ENCODE results near the gene KLC4. TPM values are rescaled to one million over a fixed set of nuclear protein-coding genes. Genes with fewer than 3 reads are reported as not detected.

KLC4 gene
- polyA plus RNA-seq, 2 of the 4 experiments (the other 2 are of a cell fraction) = 8.4 to 9.9 TPM

- no peak overlapping the region for H3K27ac ChIP-seq
- ChIA-PET POLR2A (no interaction called here), CTCF (interaction anchor here (0.7 to 3.1 kb wide), 3 partner anchors 10 to 68 kb away, joined by 3 to 20 read pairs (median 3); no protein-coding TSS in a partner anchor)
- no peak overlapping the region for H3K4me3 ChIP-seq
- no peak for DNase-seq (ENCODE audit: low read depth in 1 of 2, low spot score in 1 of 2)
- TF ChIP-seq POLR2AphosphoS2 (conservative IDR thresholded peaks at IDR 0.05; ENCODE audit: low read length) (no peak), HMGXB4 (CRISPR knock-in tag; IDR thresholded peaks at IDR 0.05; ENCODE audit: borderline replicate concordance) (no peak), HOXA7 (CRISPR knock-in tag; IDR thresholded peaks at IDR 0.05) (no peak), ZFP36 (IDR thresholded peaks at IDR 0.05; ENCODE audit: borderline replicate concordance, partially characterized antibody) (no peak), MYC (IDR thresholded peaks at IDR 0.05; ENCODE audit: borderline replicate concordance, low read length) (no peak), CHD4 (IDR thresholded peaks at IDR 0.05; ENCODE audit: borderline replicate concordance) (no peak), TFCP2L1 (CRISPR knock-in tag; IDR thresholded peaks at IDR 0.05) (no peak), TP53 (CRISPR knock-in tag; IDR thresholded peaks at IDR 0.05) (no peak), JUNB (IDR thresholded peaks at IDR 0.05) (no peak), FOXS1 (CRISPR knock-in tag; IDR thresholded peaks at IDR 0.05) (no peak), MAX (IDR thresholded peaks at IDR 0.05) (no peak), HOXB13 (CRISPR knock-in tag; IDR thresholded peaks at IDR 0.05; ENCODE audit: low read depth) (no peak), RARB (CRISPR knock-in tag; IDR thresholded peaks at IDR 0.05) (no peak), ESRRA (IDR thresholded peaks at IDR 0.05; ENCODE audit: borderline replicate concordance, low read length) (no peak), NR3C1 (IDR thresholded peaks at IDR 0.05) (no peak)
- TF ChIP-seq, protein P1, sequence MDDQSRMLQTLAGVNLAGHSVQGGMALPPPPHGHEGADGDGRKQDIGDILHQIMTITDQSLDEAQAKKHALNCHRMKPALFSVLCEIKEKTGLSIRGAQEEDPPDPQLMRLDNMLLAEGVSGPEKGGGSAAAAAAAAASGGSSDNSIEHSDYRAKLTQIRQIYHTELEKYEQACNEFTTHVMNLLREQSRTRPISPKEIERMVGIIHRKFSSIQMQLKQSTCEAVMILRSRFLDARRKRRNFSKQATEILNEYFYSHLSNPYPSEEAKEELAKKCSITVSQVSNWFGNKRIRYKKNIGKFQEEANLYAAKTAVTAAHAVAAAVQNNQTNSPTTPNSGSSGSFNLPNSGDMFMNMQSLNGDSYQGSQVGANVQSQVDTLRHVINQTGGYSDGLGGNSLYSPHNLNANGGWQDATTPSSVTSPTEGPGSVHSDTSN (IDR thresholded peaks at IDR 0.05) = no peak
- TF ChIP-seq, protein P2, sequence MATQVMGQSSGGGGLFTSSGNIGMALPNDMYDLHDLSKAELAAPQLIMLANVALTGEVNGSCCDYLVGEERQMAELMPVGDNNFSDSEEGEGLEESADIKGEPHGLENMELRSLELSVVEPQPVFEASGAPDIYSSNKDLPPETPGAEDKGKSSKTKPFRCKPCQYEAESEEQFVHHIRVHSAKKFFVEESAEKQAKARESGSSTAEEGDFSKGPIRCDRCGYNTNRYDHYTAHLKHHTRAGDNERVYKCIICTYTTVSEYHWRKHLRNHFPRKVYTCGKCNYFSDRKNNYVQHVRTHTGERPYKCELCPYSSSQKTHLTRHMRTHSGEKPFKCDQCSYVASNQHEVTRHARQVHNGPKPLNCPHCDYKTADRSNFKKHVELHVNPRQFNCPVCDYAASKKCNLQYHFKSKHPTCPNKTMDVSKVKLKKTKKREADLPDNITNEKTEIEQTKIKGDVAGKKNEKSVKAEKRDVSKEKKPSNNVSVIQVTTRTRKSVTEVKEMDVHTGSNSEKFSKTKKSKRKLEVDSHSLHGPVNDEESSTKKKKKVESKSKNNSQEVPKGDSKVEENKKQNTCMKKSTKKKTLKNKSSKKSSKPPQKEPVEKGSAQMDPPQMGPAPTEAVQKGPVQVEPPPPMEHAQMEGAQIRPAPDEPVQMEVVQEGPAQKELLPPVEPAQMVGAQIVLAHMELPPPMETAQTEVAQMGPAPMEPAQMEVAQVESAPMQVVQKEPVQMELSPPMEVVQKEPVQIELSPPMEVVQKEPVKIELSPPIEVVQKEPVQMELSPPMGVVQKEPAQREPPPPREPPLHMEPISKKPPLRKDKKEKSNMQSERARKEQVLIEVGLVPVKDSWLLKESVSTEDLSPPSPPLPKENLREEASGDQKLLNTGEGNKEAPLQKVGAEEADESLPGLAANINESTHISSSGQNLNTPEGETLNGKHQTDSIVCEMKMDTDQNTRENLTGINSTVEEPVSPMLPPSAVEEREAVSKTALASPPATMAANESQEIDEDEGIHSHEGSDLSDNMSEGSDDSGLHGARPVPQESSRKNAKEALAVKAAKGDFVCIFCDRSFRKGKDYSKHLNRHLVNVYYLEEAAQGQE (IDR thresholded peaks at IDR 0.05) = no peak
- no peaks in the 10 kb centered on the region for H3K9me3 ChIP-seq
- 78% methylated on average over 5 of the region's 6 CpGs for WGBS (ENCODE audit: missing lambda C conversion rate)
- no peak for FAIRE-seq
- H3K4me1 ChIP-seq = peaks cover 6% of the 10 kb centered on the region; the same call in 2 of the 3 replicates
- 0 out of 6 replicates have a peak, but pooled peaks of 1 of the 2 experiments have one; percentile 19 for ATAC-seq
- no peak overlapping the region for H3K4me2 ChIP-seq
Observed at GRCh38 chr6:43074847-43075669, 15.6 kb downstream of the KLC4 start.

Data from A549 (cell line).